ENCODE data around the gene NABP2. TPM values are rescaled to one million over a fixed set of nuclear protein-coding genes. Genes with fewer than 3 reads are reported as not detected.
"Not testable (repeated sequence)": the region's sequence is repeated elsewhere in the genome, so short reads cannot be mapped to it uniquely, and the experiment has no call there.

NABP2 gene
- polyA plus RNA-seq, 2 donors: 10.2 to 19.1 TPM

GRCh38 chr12:56256326-56256960 is 32.3 kb downstream of the NABP2 start:
- Histone ChIP-seq H3K4me3 (ENCODE audit: low read depth in 1 of 2, low read length in 2 of 2) (no peak overlapping the region), H3K4me1 (ENCODE audit: control insufficient read depth in 2 of 2, insufficient read depth in 2 of 2, low read length in 1 of 2) (peaks cover 0 to 6% of the 10 kb centered on the region in 2 donors), H3K27ac (ENCODE audit: low read depth in 2 of 2, low read length in 1 of 2) (no peak overlapping the region), H3K36me3 (ENCODE audit: control insufficient read depth in 2 of 2, insufficient read depth in 2 of 2, low read length in 1 of 2) (peaks cover 28 to 33% of the 10 kb centered on the region in 2 donors), H3K9me3 (ENCODE audit: control insufficient read depth in 2 of 2, insufficient read depth in 1 of 2, low read depth in 1 of 2, low read length in 1 of 2) (no peaks in the 10 kb centered on the region), H3K27me3 (ENCODE audit: control insufficient read depth in 1 of 2, insufficient read depth in 2 of 2, low read length in 2 of 2) (no peaks in the 10 kb centered on the region)
- WGBS, 2 donors: 32 to 42% methylated on average over 4 of the region's 4 CpGs

GRCh38 chr12:56257071-56257470 is 32.9 kb downstream of the NABP2 start:
- H3K27ac ChIP-seq (ENCODE audit: low read depth in 2 of 2, low read length in 1 of 2): peak overlapping the region in 1 of 2 donors; percentile 26
- no peaks in the 10 kb centered on the region for H3K27me3 ChIP-seq (ENCODE audit: control insufficient read depth in 1 of 2, insufficient read depth in 2 of 2, low read length in 2 of 2)
- peak overlapping the region; percentile 85 for H3K4me3 ChIP-seq (ENCODE audit: low read depth in 1 of 2, low read length in 2 of 2)
- H3K9me3 ChIP-seq (ENCODE audit: control insufficient read depth in 2 of 2, insufficient read depth in 1 of 2, low read depth in 1 of 2, low read length in 1 of 2): no peaks in the 10 kb centered on the region
- H3K4me1 ChIP-seq (ENCODE audit: control insufficient read depth in 2 of 2, insufficient read depth in 2 of 2, low read length in 1 of 2): peaks cover 0 to 6% of the 10 kb centered on the region in 2 donors
- 47 to 51% methylated on average over 8 of the region's 8 CpGs for WGBS, 2 donors
- peaks cover 25 to 29% of the 10 kb centered on the region in 2 donors for H3K36me3 ChIP-seq (ENCODE audit: control insufficient read depth in 2 of 2, insufficient read depth in 2 of 2, low read length in 1 of 2)

- Histone ChIP-seq H3K4me1 (ENCODE audit: control insufficient read depth in 2 of 2, insufficient read depth in 2 of 2, low read length in 1 of 2) (peaks cover 0 to 6% of the 10 kb centered on the region in 2 donors), H3K9me3 (ENCODE audit: control insufficient read depth in 2 of 2, insufficient read depth in 1 of 2, low read depth in 1 of 2, low read length in 1 of 2) (no peaks in the 10 kb centered on the region), H3K36me3 (ENCODE audit: control insufficient read depth in 2 of 2, insufficient read depth in 2 of 2, low read length in 1 of 2) (peaks cover 20 to 24% of the 10 kb centered on the region in 2 donors), H3K27ac (ENCODE audit: low read depth in 2 of 2, low read length in 1 of 2) (peak overlapping the region; percentile 75 to 89), H3K27me3 (ENCODE audit: control insufficient read depth in 1 of 2, insufficient read depth in 2 of 2, low read length in 2 of 2) (no peaks in the 10 kb centered on the region), H3K4me3 (ENCODE audit: low read depth in 1 of 2, low read length in 2 of 2) (peak overlapping the region; percentile 85)
- 1% methylated on average over 24 to 27 of the region's 27 CpGs for WGBS, 2 donors
Measured at GRCh38 chr12:56257491-56258067, 33.4 kb downstream of the NABP2 start.

- peak within 1 kb of the TSS; percentile 82 to 89 for H3K27ac ChIP-seq (ENCODE audit: low read depth in 2 of 2, low read length in 1 of 2)
- H3K4me3 ChIP-seq (ENCODE audit: low read depth in 1 of 2, low read length in 2 of 2): peak within 1 kb of the TSS; percentile 85
- H3K27me3 ChIP-seq (ENCODE audit: control insufficient read depth in 1 of 2, insufficient read depth in 2 of 2, low read length in 2 of 2): no peaks in the 10 kb centered on the region
- H3K9me3 ChIP-seq (ENCODE audit: control insufficient read depth in 2 of 2, insufficient read depth in 1 of 2, low read depth in 1 of 2, low read length in 1 of 2): no peaks in the 10 kb centered on the region
- 1% methylated on average over 47 to 78 of the region's 78 CpGs for WGBS, 2 donors
- peaks cover 13 to 17% of the 10 kb centered on the region in 2 donors for H3K36me3 ChIP-seq (ENCODE audit: control insufficient read depth in 2 of 2, insufficient read depth in 2 of 2, low read length in 1 of 2)
- H3K4me1 ChIP-seq (ENCODE audit: control insufficient read depth in 2 of 2, insufficient read depth in 2 of 2, low read length in 1 of 2): peaks cover 0 to 6% of the 10 kb centered on the region in 2 donors
Measured at GRCh38 chr12:56258068-56258819, 34.1 kb downstream of the NABP2 start, which contains the start of gene ANKRD52. ANKRD52 (minus strand) TSS chr12:56258384; CDS start chr12:56258269, 115 bp downstream.

GRCh38 chr12:56258820-56259183 is 34.7 kb downstream of the NABP2 start:
- 9 to 14% methylated on average over 9 of the region's 9 CpGs for WGBS, 2 donors
- Histone ChIP-seq H3K4me1 (ENCODE audit: control insufficient read depth in 2 of 2, insufficient read depth in 2 of 2, low read length in 1 of 2) (peaks cover 0 to 6% of the 10 kb centered on the region in 2 donors), H3K27ac (ENCODE audit: low read depth in 2 of 2, low read length in 1 of 2) (peak overlapping the region; percentile 82 to 85), H3K27me3 (ENCODE audit: control insufficient read depth in 1 of 2, insufficient read depth in 2 of 2, low read length in 2 of 2) (no peaks in the 10 kb centered on the region), H3K4me3 (ENCODE audit: low read depth in 1 of 2, low read length in 2 of 2) (peak overlapping the region; percentile 85), H3K36me3 (ENCODE audit: control insufficient read depth in 2 of 2, insufficient read depth in 2 of 2, low read length in 1 of 2) (peaks cover 10 to 12% of the 10 kb centered on the region in 2 donors), H3K9me3 (ENCODE audit: control insufficient read depth in 2 of 2, insufficient read depth in 1 of 2, low read depth in 1 of 2, low read length in 1 of 2) (no peaks in the 10 kb centered on the region)

- H3K27ac ChIP-seq (ENCODE audit: low read depth in 2 of 2, low read length in 1 of 2): no peak overlapping the region
- WGBS, 2 donors: 91 to 93% methylated on average over 8 of the region's 8 CpGs
- H3K9me3 ChIP-seq (ENCODE audit: control insufficient read depth in 2 of 2, insufficient read depth in 1 of 2, low read depth in 1 of 2, low read length in 1 of 2): no peaks in the 10 kb centered on the region
- no peaks in the 10 kb centered on the region for H3K27me3 ChIP-seq (ENCODE audit: control insufficient read depth in 1 of 2, insufficient read depth in 2 of 2, low read length in 2 of 2)
- H3K36me3 ChIP-seq (ENCODE audit: control insufficient read depth in 2 of 2, insufficient read depth in 2 of 2, low read length in 1 of 2): peaks cover 4 to 5% of the 10 kb centered on the region in 2 donors
- peaks cover 0 to 6% of the 10 kb centered on the region in 2 donors for H3K4me1 ChIP-seq (ENCODE audit: control insufficient read depth in 2 of 2, insufficient read depth in 2 of 2, low read length in 1 of 2)
- H3K4me3 ChIP-seq (ENCODE audit: low read depth in 1 of 2, low read length in 2 of 2): no peak overlapping the region
Measured at GRCh38 chr12:56260380-56260779, 36.2 kb downstream of the NABP2 start.

GRCh38 chr12:56260921-56261320 is 36.8 kb downstream of the NABP2 start:
- Histone ChIP-seq H3K27me3 (ENCODE audit: control insufficient read depth in 1 of 2, insufficient read depth in 2 of 2, low read length in 2 of 2) (no peaks in the 10 kb centered on the region), H3K9me3 (ENCODE audit: control insufficient read depth in 2 of 2, insufficient read depth in 1 of 2, low read depth in 1 of 2, low read length in 1 of 2) (no peaks in the 10 kb centered on the region), H3K4me1 (ENCODE audit: control insufficient read depth in 2 of 2, insufficient read depth in 2 of 2, low read length in 1 of 2) (peaks cover 0 to 6% of the 10 kb centered on the region in 2 donors), H3K4me3 (ENCODE audit: low read depth in 1 of 2, low read length in 2 of 2) (no peak overlapping the region), H3K27ac (ENCODE audit: low read depth in 2 of 2, low read length in 1 of 2) (no peak overlapping the region), H3K36me3 (ENCODE audit: control insufficient read depth in 2 of 2, insufficient read depth in 2 of 2, low read length in 1 of 2) (no peaks in the 10 kb centered on the region)
- WGBS, 2 donors: 92% methylated on average over 3 of the region's 3 CpGs

GRCh38 chr12:56261503-56262232 is 37.5 kb downstream of the NABP2 start:
- 78 to 79% methylated on average over 5 of the region's 5 CpGs for WGBS, 2 donors
- Histone ChIP-seq H3K27ac (ENCODE audit: low read depth in 2 of 2, low read length in 1 of 2) (no peak overlapping the region), H3K4me1 (ENCODE audit: control insufficient read depth in 2 of 2, insufficient read depth in 2 of 2, low read length in 1 of 2) (peaks cover 0 to 6% of the 10 kb centered on the region in 2 donors), H3K4me3 (ENCODE audit: low read depth in 1 of 2, low read length in 2 of 2) (no peak overlapping the region), H3K9me3 (ENCODE audit: control insufficient read depth in 2 of 2, insufficient read depth in 1 of 2, low read depth in 1 of 2, low read length in 1 of 2) (no peaks in the 10 kb centered on the region), H3K36me3 (ENCODE audit: control insufficient read depth in 2 of 2, insufficient read depth in 2 of 2, low read length in 1 of 2) (no peaks in the 10 kb centered on the region), H3K27me3 (ENCODE audit: control insufficient read depth in 1 of 2, insufficient read depth in 2 of 2, low read length in 2 of 2) (no peaks in the 10 kb centered on the region)

GRCh38 chr12:56262955-56263354 is 38.8 kb downstream of the NABP2 start:
- not testable (repeated sequence) for H3K27me3 ChIP-seq (ENCODE audit: control insufficient read depth in 1 of 2, insufficient read depth in 2 of 2, low read length in 2 of 2); H3K9me3 ChIP-seq (ENCODE audit: control insufficient read depth in 2 of 2, insufficient read depth in 1 of 2, low read depth in 1 of 2, low read length in 1 of 2); H3K4me1 ChIP-seq (ENCODE audit: control insufficient read depth in 2 of 2, insufficient read depth in 2 of 2, low read length in 1 of 2); H3K27ac ChIP-seq (ENCODE audit: low read depth in 2 of 2, low read length in 1 of 2); H3K4me3 ChIP-seq (ENCODE audit: low read depth in 1 of 2, low read length in 2 of 2); H3K36me3 ChIP-seq (ENCODE audit: control insufficient read depth in 2 of 2, insufficient read depth in 2 of 2, low read length in 1 of 2)
- WGBS, 2 donors: 91 to 93% methylated on average over 7 of the region's 7 CpGs

Data from esophagus (tissue), 2 donors.